MCF 10A (cell line): ENCODE results near the gene SPRED2. TPM values are rescaled to one million over a fixed set of nuclear protein-coding genes. Genes with fewer than 3 reads are reported as not detected.

Source experiments
- BruUV-seq: library from RNA; stranded (reverse); fragments of 400-500 nt; replicated peaks from 2 replicates; lab custom pipeline; 2021; lab: Mats Ljungman, UMichigan
- CTCF ChIA-PET: fragments of 300-600 bp; sonication (Branson Sonifier 250); formaldehyde crosslinking; extraction: SDS; loops from one replicate; lab custom pipeline; 2021; ENCODE audit warnings: antibody characterized with exemption, inconsistent platforms; lab: Yijun Ruan, JAX
- POLR2A ChIA-PET: fragments of 300-600, 350-650 bp; sonication (Branson Sonifier 250); formaldehyde crosslinking; extraction: SDS; loops from one replicate; lab custom pipeline; 2020; ENCODE audit warnings: antibody characterized with exemption, inconsistent platforms; lab: Yijun Ruan, JAX
- DNase-seq: peaks from one replicate; pipeline ENCODE4 v3.0.0-alpha.2; 2018; ENCODE audit not compliant: unreplicated experiment
- H3K27ac Mint-ChIP-seq: one replicate; pipeline ENCODE4 v1.8.0; 2022; ENCODE audit warnings: mild to moderate bottlenecking, low read depth, mixed read lengths; ENCODE audit not compliant: unreplicated experiment
- H3K27me3 Mint-ChIP-seq: one replicate; pipeline ENCODE4 v1.8.0; 2022; ENCODE audit warnings: mixed read lengths; ENCODE audit not compliant: insufficient read depth, unreplicated experiment
- H3K36me3 Mint-ChIP-seq: one replicate; pipeline ENCODE4 v1.8.0; 2022; ENCODE audit warnings: mild to moderate bottlenecking, moderate library complexity, mixed read lengths; ENCODE audit not compliant: insufficient read depth, unreplicated experiment
- H3K4me1 Mint-ChIP-seq: one replicate; pipeline ENCODE4 v1.8.0; 2022; ENCODE audit warnings: mixed read lengths; ENCODE audit not compliant: insufficient read depth, unreplicated experiment
- H3K4me3 Mint-ChIP-seq: one replicate; pipeline ENCODE4 v1.8.0; 2022; ENCODE audit warnings: mild to moderate bottlenecking, moderate library complexity, mixed read lengths; ENCODE audit not compliant: unreplicated experiment
- H3K9me3 Mint-ChIP-seq: one replicate; pipeline ENCODE4 v1.8.0; 2022; ENCODE audit warnings: mixed read lengths; ENCODE audit not compliant: unreplicated experiment
- CTCF ChIP-seq: fragments of 200-600 bp; IDR thresholded peaks from one replicate; pipeline ENCODE4 v1.8.0; 2022; ENCODE audit warnings: antibody characterized with exemption, mild to moderate bottlenecking; ENCODE audit not compliant: unreplicated experiment
- intact Hi-C: fragments of 100-400 bp; cut with micrococcal nuclease; formaldehyde crosslinking; loops from 2 replicates; pipeline ENCODE4 v1.14.1; 2022
- total RNA-seq: library from RNA; stranded (reverse); gene quantifications from 2 replicates; pipeline ENCODE4 v1.2.3, GENCODE V29; 2022

Gene SPRED2
- total RNA-seq, 1 experiment from 2014 or later = 38.6 TPM

GRCh38 chr2:65425276-65425675, 7.1 kb downstream of the SPRED2 start:
- Mint-ChIP-seq H3K4me3 (no peak overlapping the region), H3K27me3 (no peaks in the 10 kb centered on the region), H3K9me3 (no peaks in the 10 kb centered on the region), H3K4me1 (peaks cover 19% of the 10 kb centered on the region), H3K27ac (no peak overlapping the region), H3K36me3 (peaks cover 6% of the 10 kb centered on the region)
- no TSS peak for BruUV-seq
- no peak for DNase-seq
- intact Hi-C loops = no loop called here
- POLR2A ChIA-PET = no interaction called here
- no peak for TF ChIP-seq CTCF
- CTCF ChIA-PET = no interaction called here

GRCh38 chr2:65424391-65424790, 8.0 kb downstream of the SPRED2 start:
- BruUV-seq = no TSS peak

GRCh38 chr2:65421432-65421748, 11.0 kb downstream of the SPRED2 start:
- H3K4me1 Mint-ChIP-seq = peaks cover 33% of the 10 kb centered on the region
- peak overlapping the region; percentile 24 for H3K27ac Mint-ChIP-seq
- ChIA-PET POLR2A (interaction anchor here (0.7 to 1.4 kb wide), 4 partner anchors 15 to 118 kb away, joined by 4 to 5 read pairs (median 4); no protein-coding TSS in a partner anchor), CTCF (interaction anchor here (0.6 to 0.8 kb wide), 3 partner anchors 13 to 326 kb away, joined by 3 read pairs; no protein-coding TSS in a partner anchor)
- no peak for DNase-seq
- H3K27me3 Mint-ChIP-seq = no peaks in the 10 kb centered on the region
- no TSS peak for BruUV-seq
- intact Hi-C loops = no loop called here
- no peak for TF ChIP-seq CTCF
- no peak overlapping the region for H3K4me3 Mint-ChIP-seq
- H3K36me3 Mint-ChIP-seq = peaks cover 6% of the 10 kb centered on the region
- no peaks in the 10 kb centered on the region for H3K9me3 Mint-ChIP-seq

More at GRCh38 chr2:65424391-65424790, 8.0 kb downstream of the SPRED2 start:
- Mint-ChIP-seq H3K27ac (no peak overlapping the region), H3K36me3 (peaks cover 6% of the 10 kb centered on the region), H3K27me3 (no peaks in the 10 kb centered on the region), H3K9me3 (no peaks in the 10 kb centered on the region), H3K4me1 (peaks cover 21% of the 10 kb centered on the region), H3K4me3 (no peak overlapping the region)
- no peak for TF ChIP-seq CTCF
- ChIA-PET CTCF (interaction anchor here (0.9 to 1.0 kb wide), 2 partner anchors 42 to 65 kb away, joined by 3 read pairs; no protein-coding TSS in a partner anchor), POLR2A (no interaction called here)
- no peak for DNase-seq
- intact Hi-C loops = no loop called here

GRCh38 chr2:65420712-65421431, 11.5 kb downstream of the SPRED2 start:
- Mint-ChIP-seq H3K36me3 (peaks cover 6% of the 10 kb centered on the region), H3K4me1 (peaks cover 33% of the 10 kb centered on the region), H3K9me3 (no peaks in the 10 kb centered on the region), H3K27me3 (no peaks in the 10 kb centered on the region), H3K27ac (peak overlapping the region; percentile 24), H3K4me3 (no peak overlapping the region)
- no TSS peak for BruUV-seq
- TF ChIP-seq CTCF = no peak
- no peak for DNase-seq
- POLR2A ChIA-PET = interaction anchor here (0.7 to 1.4 kb wide), 5 partner anchors 8 to 146 kb away, joined by 3 to 5 read pairs (median 4); no protein-coding TSS in a partner anchor
- intact Hi-C loops = no loop called here
- CTCF ChIA-PET = interaction anchor here (0.7 to 0.8 kb wide), 2 partner anchors 12 to 38 kb away, joined by 3 read pairs; no protein-coding TSS in a partner anchor
